SK-N-SH (cell line): Measurements from ENCODE around the gene SBF2. TPM values are rescaled to one million over a fixed set of nuclear protein-coding genes. Genes with fewer than 3 reads are reported as not detected.
"Not testable (repeated sequence)": the region's sequence is repeated elsewhere in the genome, so short reads cannot be mapped to it uniquely, and the experiment has no call there.

ENCODE experiments used
- CTCF ChIA-PET: fragments of 300-600, 350-600 bp; formaldehyde crosslinking; extraction: SDS; loops from one replicate; lab custom pipeline; 2021; lab: Yijun Ruan, JAX
- POLR2A ChIA-PET: fragments of 350-600 bp; sonication (Branson Sonifier 250); formaldehyde crosslinking; extraction: SDS; loops from one replicate; lab custom pipeline; 2020; ENCODE audit warnings: antibody characterized with exemption, inconsistent platforms; lab: Yijun Ruan, JAX
- DNase-seq: peaks from one replicate; pipeline ENCODE4 v3.0.0; 2012
- H2AFZ ChIP-seq: fragments of 200-600 bp; sonication (generic); 2 replicates; pipeline ENCODE4 v1.8.1; 2016; ENCODE audit warnings: antibody characterized with exemption, mild to moderate bottlenecking, low read depth
- H3F3A ChIP-seq: fragments of 200-600 bp; sonication (generic); replicated peaks from 2 replicates; pipeline ENCODE3; 2016; ENCODE audit warnings: antibody characterized with exemption, mild to moderate bottlenecking; ENCODE audit not compliant: insufficient read depth
- H3K27ac ChIP-seq, 2 experiments: fragments of 200-500 bp in 1 of 2; fragments of 200-600 bp in 1 of 2; sonication (Bioruptor generic) in 1 of 2; sonication (generic), shearing (Covaris generic) in 1 of 2; 2 replicates each; pipeline versions ENCODE4 v1.5.1 to v1.6.1; 2014 to 2016; ENCODE audit warnings: low read depth in 2 of 2, inconsistent platforms in 1 of 2, low read length in 1 of 2, mild to moderate bottlenecking in 1 of 2, mixed read lengths in 1 of 2
- H3K27me3 ChIP-seq: fragments of 200-600 bp; sonication (generic), shearing (Covaris generic); 2 replicates; pipeline ENCODE4 v1.6.1; 2016; ENCODE audit warnings: mixed run types; ENCODE audit not compliant: insufficient read depth
- H3K36me3 ChIP-seq, 2 experiments: fragments of 200-500 bp in 1 of 2; fragments of 200-600 bp in 1 of 2; sonication (Bioruptor generic) in 1 of 2; sonication (generic) in 1 of 2; replicated peaks in 1 of 2; 2 replicates each; pipeline versions ENCODE3 to v1.5.1; 2014 to 2016; ENCODE audit warnings: low read length in 1 of 2, mild to moderate bottlenecking in 1 of 2; ENCODE audit not compliant: insufficient read depth in 2 of 2, control insufficient read depth in 1 of 2
- H3K4me1 ChIP-seq, 2 experiments: fragments of 200-500 bp in 1 of 2; fragments of 200-600 bp in 1 of 2; sonication (Bioruptor generic) in 1 of 2; sonication (generic), shearing (Covaris generic) in 1 of 2; 2 replicates each; pipeline versions ENCODE4 v1.5.1 to v1.6.1; 2014 to 2016; ENCODE audit warnings: low read depth in 1 of 2, low read length in 1 of 2, mixed run types in 1 of 2; ENCODE audit not compliant: insufficient read depth in 2 of 2, control insufficient read depth in 1 of 2
- H3K4me2 ChIP-seq: fragments of 200-600 bp; sonication (generic), shearing (Covaris generic); 2 replicates; pipeline ENCODE4 v1.6.1; 2017; ENCODE audit warnings: mixed run types
- H3K4me3 ChIP-seq, 2 experiments: fragments of 200-500 bp in 1 of 2; fragments of 200-600 bp in 1 of 2; sonication (Bioruptor generic) in 1 of 2; sonication (generic), shearing (Covaris generic) in 1 of 2; 2 replicates each; pipeline versions ENCODE4 v1.5.1 to v1.8.1; 2014 to 2016; ENCODE audit warnings: low read depth in 2 of 2, inconsistent platforms in 1 of 2, low read length in 1 of 2, mild to moderate bottlenecking in 1 of 2, mixed read lengths in 1 of 2, moderate library complexity in 1 of 2
- H3K79me2 ChIP-seq: fragments of 200-600 bp; sonication (generic); 2 replicates; pipeline ENCODE4 v1.8.1; 2017; ENCODE audit warnings: mild to moderate bottlenecking; ENCODE audit not compliant: insufficient read depth
- H3K9ac ChIP-seq: fragments of 200-600 bp; sonication (generic); 2 replicates; pipeline ENCODE4 v1.6.1; 2017; ENCODE audit warnings: mixed run types
- H3K9me2 ChIP-seq: fragments of 200-600 bp; sonication (generic); 2 replicates; pipeline ENCODE4 v1.6.1; 2017; ENCODE audit warnings: mixed run types
- H3K9me3 ChIP-seq: fragments of 200-600 bp; sonication (generic); 2 replicates; pipeline ENCODE4 v1.6.1; 2017; ENCODE audit warnings: mixed run types, mild to moderate bottlenecking, moderate library complexity
- H4K20me1 ChIP-seq: fragments of 200-600 bp; sonication (generic); 2 replicates; pipeline ENCODE4 v1.6.1; 2017; ENCODE audit warnings: mild to moderate bottlenecking, mixed run types; ENCODE audit not compliant: insufficient read depth
- ELF1 ChIP-seq: IDR thresholded peaks from 2 replicates; pipeline ENCODE4 v1.4.0; 2012
- EP300 ChIP-seq, 2 experiments: IDR thresholded peaks; 2 replicates each; pipeline versions ENCODE4 v1.4.0 to v1.6.1; 2012; ENCODE audit warnings: borderline replicate concordance in 1 of 2, low read depth in 1 of 2, low read length in 1 of 2
- EZH2phosphoT487 ChIP-seq: fragments of 200-600 bp; sonication (generic); IDR thresholded peaks from 2 replicates; pipeline ENCODE4 v1.6.1; 2017; ENCODE audit warnings: low read depth, mixed run types, mild to moderate bottlenecking, antibody characterized with exemption, moderate library complexity, borderline replicate concordance
- GATA2 ChIP-seq: sonication (generic); formaldehyde crosslinking; IDR thresholded peaks from 2 replicates; pipeline ENCODE4 v1.5.0; 2020; ENCODE audit warnings: mild to moderate bottlenecking, missing genetic modification reagents
- NFIC ChIP-seq: IDR thresholded peaks from 2 replicates; pipeline ENCODE4 v1.4.0; 2012; ENCODE audit warnings: borderline replicate concordance
- PBX3 ChIP-seq: IDR thresholded peaks from 2 replicates; pipeline ENCODE4; 2012
- TAF1 ChIP-seq: IDR thresholded peaks from 2 replicates; pipeline ENCODE4 v1.6.1; 2012; ENCODE audit warnings: low read depth, mild to moderate bottlenecking, low read length, moderate library complexity, borderline replicate concordance
- WGBS: methylation state at CpG from one replicate; pipeline ENCODE4 v1.1.6; 2017; ENCODE audit warnings: low lambda C conversion rate; 5-methylcytosine and 5-hydroxymethylcytosine counted together
- polyA plus RNA-seq, 3 experiments: library from polyadenylated mRNA; depleted of rRNA; stranded (reverse); fragments of >200 nt; gene quantifications; 2 replicates each; pipeline ENCODE4 v1.2.3, GENCODE V29; 2012
- TF ChIP-seq, protein P1 (sequence below): IDR thresholded peaks from 2 replicates; pipeline ENCODE4 v1.4.0; 2012; ENCODE audit warnings: low read depth

The SBF2 gene
- polyA plus RNA-seq, 1 of the 3 experiments (the other 2 are of a cell fraction): 23.0 TPM

- TF ChIP-seq EZH2phosphoT487 (no peak), PBX3 (no peak)
Measured at GRCh38 chr11:10095412-10096208, 198.4 kb downstream of the SBF2 start (continued).

- Histone ChIP-seq H3K4me3 (no peak overlapping the region), H2AFZ (no peak overlapping the region), H3F3A (no peaks in the 10 kb centered on the region), H3K79me2 (peaks cover 23% of the 10 kb centered on the region), H3K4me2 (no peak overlapping the region), H3K27me3 (no peaks in the 10 kb centered on the region), H3K27ac (peak overlapping the region in 1 of 2 experiments; percentile 40; a peak in 1 of 4 replicates), H3K36me3 (peaks cover 0 to 13% of the 10 kb centered on the region in 2 experiments), H4K20me1 (no peaks in the 10 kb centered on the region), H3K9me2 (0 out of 2 replicates have a peak, but pooled peaks cover 2% of the 10 kb centered on the region), H3K9me3 (no peaks in the 10 kb centered on the region)
- CTCF ChIA-PET: interaction anchor here (0.6 to 0.7 kb wide), 2 partner anchors 229 to 269 kb away, joined by 3 read pairs; no protein-coding TSS in a partner anchor
- POLR2A ChIA-PET: no interaction called here
- DNase-seq: no peak
- 88% methylated on average over 5 of the region's 5 CpGs for WGBS
- peak; percentile 35; the same call in 1 of the 2 replicates for TF ChIP-seq GATA2 (CRISPR knock-in tag)
- TF ChIP-seq EP300 (IDR thresholded peaks at IDR 0.05; ENCODE audit: borderline replicate concordance in 1 of 2, low read depth in 1 of 2, low read length in 1 of 2): peak in 1 of 2 experiments; percentile 31; a peak in 1 of 4 replicates
- TF ChIP-seq NFIC: no peak
- TF ChIP-seq, all 33 proteins: peak for 2
- no peaks in the 10 kb centered on the region; a peak in 3 of 4 replicates for H3K4me1 ChIP-seq
- H3K9ac ChIP-seq: no peak overlapping the region
Measured at GRCh38 chr11:10092426-10092825, 201.6 kb downstream of the SBF2 start.

DNA sequence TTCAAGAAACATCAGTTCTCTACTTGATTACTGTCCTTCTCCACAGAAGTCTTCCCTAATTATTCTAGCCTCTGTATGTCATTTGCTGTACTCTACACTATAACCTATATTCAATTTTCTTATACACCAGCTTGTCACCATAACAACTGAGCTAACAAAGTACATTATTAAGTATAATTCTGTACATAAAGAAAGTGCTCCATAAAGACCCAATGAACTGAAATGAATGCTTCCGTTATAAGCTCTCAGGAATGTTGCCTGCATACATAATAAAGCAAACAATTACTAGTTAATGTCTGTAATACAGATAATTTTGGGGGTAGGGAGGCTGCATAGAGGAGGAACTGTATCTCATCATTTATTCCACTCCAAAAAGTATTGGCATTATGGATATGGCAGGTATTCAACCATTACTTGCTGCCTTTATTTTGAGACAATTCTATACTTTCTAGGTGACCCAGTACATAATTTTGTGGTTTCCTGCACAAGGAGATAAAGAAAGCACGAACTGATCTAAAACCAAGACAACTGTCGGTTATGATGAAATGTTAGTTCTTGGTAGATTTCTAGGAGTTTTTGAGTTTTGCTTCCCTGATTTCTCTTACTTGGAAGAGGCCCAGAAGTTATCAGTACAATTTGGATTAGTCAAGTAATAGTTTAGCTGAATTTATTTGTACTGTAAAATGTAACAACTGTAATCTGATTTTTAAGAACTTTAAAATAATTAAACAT is 202.5 kb downstream of the SBF2 start:
- ChIA-PET CTCF (interaction anchor here (0.6 to 0.9 kb wide), 3 partner anchors 59 to 270 kb away, joined by 3 to 4 read pairs (median 4); no protein-coding TSS in a partner anchor), POLR2A (no interaction called here)
- TF ChIP-seq GATA2 (CRISPR knock-in tag) (no peak), ELF1 (no peak), TAF1 (no peak)
- TF ChIP-seq, protein P1, sequence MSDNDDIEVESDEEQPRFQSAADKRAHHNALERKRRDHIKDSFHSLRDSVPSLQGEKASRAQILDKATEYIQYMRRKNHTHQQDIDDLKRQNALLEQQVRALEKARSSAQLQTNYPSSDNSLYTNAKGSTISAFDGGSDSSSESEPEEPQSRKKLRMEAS: no peak
- H3K9ac ChIP-seq: no peak overlapping the region
- no peak for DNase-seq
- no peak overlapping the region for H3K4me2 ChIP-seq
- H4K20me1 ChIP-seq: no peaks in the 10 kb centered on the region
- peaks cover 0 to 8% of the 10 kb centered on the region in 2 experiments for H3K36me3 ChIP-seq
- no peak overlapping the region for H3K27ac ChIP-seq
- H3K4me3 ChIP-seq: no peak overlapping the region
- H3K9me3 ChIP-seq: no peaks in the 10 kb centered on the region
- H3F3A ChIP-seq: no peaks in the 10 kb centered on the region
- H3K79me2 ChIP-seq: peaks cover 17% of the 10 kb centered on the region
- H3K4me1 ChIP-seq: no peaks in the 10 kb centered on the region; a peak in 3 of 4 replicates
- WGBS: 94% methylated on average over 3 of the region's 3 CpGs
- H2AFZ ChIP-seq: no peak overlapping the region
- no peaks in the 10 kb centered on the region for H3K27me3 ChIP-seq
- H3K9me2 ChIP-seq: 0 out of 2 replicates have a peak, but pooled peaks cover 2% of the 10 kb centered on the region

- H4K20me1 ChIP-seq, H3K4me1 ChIP-seq, POLR2A ChIA-PET, H3K9me2 ChIP-seq, H3K9ac ChIP-seq, H3K4me3 ChIP-seq, H3F3A ChIP-seq, H3K9me3 ChIP-seq, H3K4me2 ChIP-seq, H3K27me3 ChIP-seq, H3K36me3 ChIP-seq, DNase-seq, H2AFZ ChIP-seq: not testable (repeated sequence)
- H3K27ac ChIP-seq: peak overlapping the region in 1 of 2 experiments; percentile 78; a peak in 2 of 4 replicates
- 75% methylated on average over 4 of the region's 4 CpGs for WGBS
- CTCF ChIA-PET: interaction anchor here (0.9 kb wide), 2 partner anchors 74 to 217 kb away, joined by 3 to 5 read pairs; partner anchors contain the start of gene ADM
- peaks cover 19% of the 10 kb centered on the region for H3K79me2 ChIP-seq
Measured at GRCh38 chr11:10087923-10088225, 206.1 kb downstream of the SBF2 start.
